ENCODE data around the gene CDY2A.
"Not testable (repeated sequence)": the region's sequence is repeated elsewhere in the genome, so short reads cannot be mapped to it uniquely, and the experiment has no call there.

Gene CDY2A

GRCh38 chrY:18025487-18025886, at the start of gene CDY2A:
TSS of gene CDY2A (plus strand) at chrY:18025787. CDS start at chrY:18026115, 328 bp downstream.
- DNase-seq: not testable (repeated sequence)

- not testable (repeated sequence) for DNase-seq
Measured at GRCh38 chrY:17997586-17997985, 28.0 kb upstream of the CDY2A start.

- not testable (repeated sequence) for DNase-seq
Measured at GRCh38 chrY:17998266-17998665, 27.3 kb upstream of the CDY2A start.

GRCh38 chrY:18023897-18024296, 1.7 kb upstream of the CDY2A start:
- not testable (repeated sequence) for DNase-seq

DNA sequence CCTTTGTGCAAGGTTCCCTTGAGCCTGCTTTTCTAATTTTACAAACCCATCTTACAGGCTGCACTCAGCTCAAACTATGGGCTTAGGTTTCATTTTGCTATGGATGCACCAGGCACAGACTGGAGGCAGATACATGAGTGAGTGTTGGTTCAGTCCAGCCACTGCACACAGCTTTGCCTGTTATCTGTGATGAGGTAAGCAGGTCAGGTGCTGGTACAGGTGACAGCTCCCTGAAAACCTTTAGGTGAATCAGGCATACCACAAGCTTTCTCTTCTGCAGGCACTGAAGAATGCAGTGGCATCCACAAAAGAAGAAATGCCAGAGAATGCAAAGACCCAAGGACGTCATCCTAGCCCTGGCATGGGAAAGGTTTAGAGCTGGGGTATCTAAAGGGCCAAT, 3.3 kb downstream of the CDY2A start:
- not testable (repeated sequence) for DNase-seq

DNA sequence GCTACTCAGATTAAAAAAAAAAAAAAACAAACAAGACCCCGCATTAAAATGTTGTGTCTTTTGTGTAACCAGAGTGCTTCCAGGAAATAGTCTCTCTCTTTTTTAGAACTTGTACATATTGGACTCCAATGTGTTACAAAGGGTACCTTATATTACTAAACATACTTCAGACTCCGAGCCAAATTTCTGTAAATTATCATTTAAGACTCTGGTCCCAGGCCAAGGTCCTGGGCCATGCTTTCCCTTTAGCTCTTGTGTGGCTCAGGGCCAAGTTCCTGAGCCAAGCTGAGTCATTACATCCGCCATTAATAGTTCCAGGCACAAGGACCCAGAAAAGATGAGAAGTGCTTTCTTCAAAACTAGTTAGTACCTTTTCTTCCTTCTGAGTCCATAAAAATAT, 4.6 kb downstream of the CDY2A start:
- not testable (repeated sequence) for DNase-seq

DNA sequence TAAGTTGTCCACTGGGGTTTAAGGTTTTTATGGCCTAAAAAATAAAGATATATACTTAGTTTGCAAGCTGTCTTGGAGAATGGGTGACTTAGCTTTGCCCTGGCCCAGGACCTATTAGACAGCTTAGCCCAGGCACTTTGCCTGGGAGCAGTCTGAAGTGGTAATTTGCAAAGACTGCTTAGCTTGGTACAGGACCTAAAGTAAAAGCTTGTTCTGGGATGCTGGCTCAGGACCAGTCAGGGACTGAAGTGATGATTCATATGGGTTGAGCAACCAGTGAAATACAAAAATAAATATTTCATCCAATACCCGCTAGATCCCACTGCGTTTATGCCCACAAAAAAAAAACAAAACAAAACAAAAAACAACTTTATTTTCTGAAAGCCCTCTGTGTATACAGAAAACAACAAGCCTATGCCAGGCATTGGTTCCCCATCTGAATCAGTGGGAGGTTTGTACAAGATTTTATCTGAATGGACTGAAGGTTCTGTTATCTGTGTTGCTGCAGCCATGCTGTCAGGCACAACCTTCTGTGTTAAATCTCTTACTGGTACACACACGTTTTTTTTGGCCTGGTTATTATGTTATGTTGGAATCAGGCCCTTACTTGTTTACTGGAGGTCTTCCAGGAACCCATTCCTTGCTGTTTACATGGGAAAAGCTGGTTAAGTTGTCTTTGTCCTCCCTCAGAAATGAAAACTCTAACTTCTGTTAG, 8.7 kb downstream of the CDY2A start:
- not testable (repeated sequence) for DNase-seq

GRCh38 chrY:18034864-18035263, 9.3 kb downstream of the CDY2A start:
- DNase-seq: not testable (repeated sequence)

- DNase-seq: not testable (repeated sequence)
Measured at GRCh38 chrY:18044990-18045389, 19.4 kb downstream of the CDY2A start.

DNA sequence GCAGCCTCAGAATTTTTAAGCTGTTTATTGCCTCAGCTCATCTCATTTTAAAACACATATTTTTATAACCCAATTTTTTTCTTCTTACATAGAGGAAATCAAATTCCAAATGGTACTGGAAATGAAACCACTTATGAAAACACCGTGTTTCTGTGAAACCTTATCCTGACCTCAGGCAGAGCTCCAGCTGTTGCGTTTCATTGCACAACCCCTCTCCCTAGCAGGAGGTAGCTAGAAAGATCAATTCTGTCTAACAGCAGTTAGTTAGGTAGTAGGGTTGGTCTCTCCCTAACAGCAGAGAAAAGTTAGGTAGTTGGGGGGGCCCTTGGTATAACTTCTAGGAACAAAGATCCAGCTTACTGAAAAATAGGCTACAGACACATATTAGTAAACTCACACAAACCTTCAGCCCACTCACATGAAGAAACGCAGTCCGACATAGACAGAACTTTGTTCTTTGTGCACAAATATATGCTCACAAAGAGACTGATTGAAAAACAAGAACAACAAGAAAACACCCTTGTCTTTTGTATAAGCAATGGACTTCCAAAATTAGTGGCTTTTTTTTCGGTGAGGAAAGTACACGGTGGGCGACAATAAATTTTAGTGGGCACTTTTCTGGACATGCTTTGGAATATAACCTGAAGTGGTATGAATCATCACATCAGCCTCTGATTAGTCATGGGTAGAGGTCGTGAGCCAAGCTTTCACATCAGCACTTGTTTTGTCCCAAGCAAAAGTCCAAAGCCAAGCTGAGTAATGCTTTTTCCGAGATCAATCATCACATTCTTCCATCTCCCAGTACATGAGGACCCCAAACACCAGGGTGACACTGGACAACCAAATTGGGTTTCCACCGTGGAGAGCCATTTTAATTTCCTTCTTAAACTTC, 22.8 kb downstream of the CDY2A start:
- not testable (repeated sequence) for DNase-seq

DNA sequence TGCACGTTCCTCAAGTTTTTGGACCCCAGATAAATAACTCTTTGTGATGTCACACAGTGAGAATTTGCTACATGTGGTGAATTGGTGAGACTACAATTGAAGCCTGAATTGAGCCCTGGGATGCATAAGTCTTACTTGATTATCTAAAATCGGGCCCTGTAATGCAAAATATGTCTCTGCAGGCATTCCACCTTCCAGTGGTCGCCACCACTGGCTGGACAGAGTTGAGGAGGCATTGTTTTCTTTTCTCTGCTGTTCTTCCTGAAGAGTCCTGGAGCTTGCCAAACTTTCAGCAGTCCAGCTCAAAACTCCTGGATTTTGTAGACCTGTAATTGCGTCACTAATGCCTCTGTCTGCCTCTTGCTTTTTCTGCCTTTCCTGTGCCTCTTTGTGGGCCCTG, 23.5 kb downstream of the CDY2A start:
- DNase-seq: not testable (repeated sequence)

DNA sequence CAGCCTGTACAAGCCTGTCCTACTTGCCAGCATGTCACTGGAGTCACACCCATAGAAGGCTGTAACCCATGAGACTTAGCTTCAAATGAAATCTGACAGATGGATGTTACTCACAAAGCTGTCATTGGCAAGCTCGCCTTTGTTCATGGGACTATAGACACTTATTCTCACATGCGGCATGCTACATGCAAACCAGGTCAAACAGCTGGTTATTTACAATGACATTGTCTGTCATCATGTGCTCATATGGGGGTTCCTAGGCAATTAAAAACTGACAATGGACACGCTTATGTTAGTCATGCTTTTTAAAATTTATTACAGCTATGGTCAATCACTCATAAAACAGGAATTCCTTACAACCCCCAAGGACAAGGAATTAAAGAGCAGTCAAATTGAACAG, 30.9 kb downstream of the CDY2A start:
- not testable (repeated sequence) for DNase-seq

DNA sequence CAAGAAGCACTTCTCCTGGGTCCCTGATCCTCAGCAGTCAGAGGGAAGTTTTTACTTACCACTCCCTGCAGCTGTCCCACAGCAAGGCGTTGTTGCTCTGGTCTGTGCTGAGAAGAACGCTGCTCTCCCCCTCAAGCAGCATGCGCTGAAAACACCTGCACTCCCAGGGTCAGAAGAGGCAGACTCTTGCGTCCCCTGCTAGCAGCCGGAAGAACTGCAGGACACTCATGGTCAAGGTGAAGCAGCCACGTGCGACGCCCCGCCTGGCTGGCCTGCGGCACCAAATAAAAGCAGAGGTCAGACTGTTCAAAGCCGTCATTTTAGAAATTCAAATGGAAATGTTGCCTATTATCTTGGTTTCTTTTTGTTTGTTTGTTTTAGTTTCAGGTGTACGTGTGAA, 47.9 kb downstream of the CDY2A start:
- not testable (repeated sequence) for DNase-seq

All from stimulated activated CD4-positive, alpha-beta T cell treated with anti-CD3 and anti-CD28 coated beads, Interleukin-4, amount 100 ng/mL, for 24 hours (primary cell).